Karpas-422 (cell line): Measurements from ENCODE around the gene KYAT1. TPM values are rescaled to one million over a fixed set of nuclear protein-coding genes. Genes with fewer than 3 reads are reported as not detected.
A peak's percentile ranks its signal among the peaks of the same experiment; 100 is the strongest.
"Not testable (repeated sequence)": the region's sequence is repeated elsewhere in the genome, so short reads cannot be mapped to it uniquely, and the experiment has no call there.

ENCODE experiments used
- DNase-seq: peaks from one replicate; pipeline ENCODE4 v3.0.0-alpha.2; 2015
- H2AFZ ChIP-seq: fragments of 200-600 bp; sonication (generic); 2 replicates; pipeline ENCODE4 v1.6.1; 2014; ENCODE audit warnings: antibody characterized with exemption, low read length, mixed read lengths
- H3K27ac ChIP-seq: fragments of 200-600 bp; sonication (generic); 2 replicates; pipeline ENCODE4 v1.5.1; 2014; ENCODE audit warnings: mild to moderate bottlenecking, low read length, moderate library complexity
- H3K27me3 ChIP-seq: fragments of 200-600 bp; sonication (generic); 2 replicates; pipeline ENCODE4 v1.6.1; 2014; ENCODE audit warnings: low read length, mixed read lengths
- H3K36me3 ChIP-seq: fragments of 200-600 bp; sonication (generic); 2 replicates; pipeline ENCODE4 v1.6.1; 2014; ENCODE audit warnings: low read length, mixed read lengths; ENCODE audit not compliant: insufficient read depth
- H3K4me1 ChIP-seq: fragments of 200-600 bp; sonication (generic); 2 replicates; pipeline ENCODE4 v1.6.1; 2014; ENCODE audit warnings: mild to moderate bottlenecking, low read length, mixed read lengths
- H3K4me2 ChIP-seq: fragments of 200-600 bp; sonication (generic); 2 replicates; pipeline ENCODE4 v1.6.1; 2014; ENCODE audit warnings: low read length, low read depth, mild to moderate bottlenecking; ENCODE audit not compliant: poor library complexity, severe bottlenecking
- H3K4me3 ChIP-seq: fragments of 200-600 bp; sonication (generic); 2 replicates; pipeline ENCODE4 v1.5.1; 2014; ENCODE audit warnings: mild to moderate bottlenecking, antibody characterized with exemption, low read length, mixed read lengths
- H3K79me2 ChIP-seq: fragments of 200-600 bp; sonication (generic); 2 replicates; pipeline ENCODE4 v1.6.1; 2014; ENCODE audit warnings: mild to moderate bottlenecking, low read length, mixed read lengths
- H3K9ac ChIP-seq: fragments of 200-600 bp; sonication (generic); 2 replicates; pipeline ENCODE4 v1.6.0; 2014; ENCODE audit warnings: low read length
- H3K9me2 ChIP-seq: fragments of 200-600 bp; sonication (generic), shearing (Covaris generic); replicated peaks from 2 replicates; pipeline ENCODE4 v1.6.0; 2014; ENCODE audit warnings: mild to moderate bottlenecking, low read length, moderate library complexity; ENCODE audit not compliant: insufficient read depth
- H3K9me3 ChIP-seq: fragments of 300-700, 200-600 bp; sonication (generic); 2 replicates; pipeline ENCODE4 v1.6.1; 2014; ENCODE audit warnings: low read length, mixed read lengths
- H4K20me1 ChIP-seq: fragments of 200-600 bp; sonication (generic); 2 replicates; pipeline ENCODE4 v1.6.1; 2014; ENCODE audit warnings: mild to moderate bottlenecking, antibody characterized with exemption, low read length, low read depth; ENCODE audit not compliant: insufficient read depth
- total RNA-seq: library from RNA; depleted of rRNA; stranded (reverse); fragments of >200 nt; shearing (Covaris generic); gene quantifications from 2 replicates; pipeline ENCODE4 v1.2.3, GENCODE V29; 2014; ENCODE audit warnings: low replicate concordance

The KYAT1 gene
- total RNA-seq, 1 experiment from 2014 or later = 26.8 TPM

- no peak overlapping the region for H3K27ac ChIP-seq
- peaks cover 8% of the 10 kb centered on the region for H3K4me1 ChIP-seq
- H3K79me2 ChIP-seq = peaks cover 45% of the 10 kb centered on the region
- no peaks in the 10 kb centered on the region for H3K9me2 ChIP-seq
- no peaks in the 10 kb centered on the region; the same call in 1 of the 2 replicates for H4K20me1 ChIP-seq
- no peak overlapping the region for H3K4me3 ChIP-seq
- H2AFZ ChIP-seq = no peak overlapping the region
- no peaks in the 10 kb centered on the region for H3K27me3 ChIP-seq
- H3K4me2 ChIP-seq = no peak overlapping the region
- H3K9ac ChIP-seq = no peak overlapping the region
- no peak for DNase-seq
- H3K36me3 ChIP-seq = no peaks in the 10 kb centered on the region; the same call in 1 of the 2 replicates
- H3K9me3 ChIP-seq = no peaks in the 10 kb centered on the region
These were observed 4.0 kb upstream of the KYAT1 start for GRCh38 chr9:128885798-128886197.

- Histone ChIP-seq H3K4me1 (peaks cover 12% of the 10 kb centered on the region), H3K9me2 (no peaks in the 10 kb centered on the region), H3K27ac (no peak overlapping the region), H3K9me3 (no peaks in the 10 kb centered on the region), H3K9ac (no peak overlapping the region), H3K27me3 (no peaks in the 10 kb centered on the region), H3K4me2 (no peak overlapping the region), H2AFZ (no peak overlapping the region), H3K36me3 (no peaks in the 10 kb centered on the region; the same call in 1 of the 2 replicates), H3K79me2 (peaks cover 47% of the 10 kb centered on the region), H4K20me1 (no peaks in the 10 kb centered on the region; the same call in 1 of the 2 replicates), H3K4me3 (no peak overlapping the region)
- no peak for DNase-seq
These were observed 3.6 kb upstream of the KYAT1 start for GRCh38 chr9:128885376-128885775.

GRCh38 chr9:128884164-128884563, 2.4 kb upstream of the KYAT1 start:
- Histone ChIP-seq H3K27ac (no peak overlapping the region), H3K4me1 (peaks cover 21% of the 10 kb centered on the region), H3K4me3 (no peak overlapping the region), H3K9me2 (no peaks in the 10 kb centered on the region), H3K9ac (no peak overlapping the region), H4K20me1 (no peaks in the 10 kb centered on the region; the same call in 1 of the 2 replicates), H3K79me2 (peaks cover 59% of the 10 kb centered on the region), H2AFZ (no peak overlapping the region), H3K9me3 (no peaks in the 10 kb centered on the region), H3K4me2 (peak overlapping the region; percentile 87), H3K27me3 (no peaks in the 10 kb centered on the region), H3K36me3 (no peaks in the 10 kb centered on the region; the same call in 1 of the 2 replicates)
- no peak for DNase-seq

GRCh38 chr9:128882677-128883603, 1.2 kb upstream of the KYAT1 start:
- H2AFZ ChIP-seq = 0 out of 2 replicates have a peak overlapping the region, but pooled peaks have one; percentile 5
- H3K36me3 ChIP-seq = no peaks in the 10 kb centered on the region; the same call in 1 of the 2 replicates
- peak overlapping the region; percentile 87 for H3K4me2 ChIP-seq
- peak; percentile 56 for DNase-seq
- H3K9me3 ChIP-seq = no peaks in the 10 kb centered on the region
- H3K27ac ChIP-seq = peak overlapping the region; percentile 59
- H3K27me3 ChIP-seq = no peaks in the 10 kb centered on the region
- H3K79me2 ChIP-seq = peaks cover 66% of the 10 kb centered on the region
- no peaks in the 10 kb centered on the region; the same call in 1 of the 2 replicates for H4K20me1 ChIP-seq
- H3K4me3 ChIP-seq = peak overlapping the region; percentile 99
- H3K9me2 ChIP-seq = no peaks in the 10 kb centered on the region
- peaks cover 26% of the 10 kb centered on the region for H3K4me1 ChIP-seq
- peak overlapping the region; percentile 88 for H3K9ac ChIP-seq

- Histone ChIP-seq H3K4me2 (no peak overlapping the region), H3K4me3 (no peak overlapping the region), H3K9me2 (no peaks in the 10 kb centered on the region), H3K79me2 (peaks cover 57% of the 10 kb centered on the region), H3K4me1 (peaks cover 19% of the 10 kb centered on the region), H3K9ac (no peak overlapping the region), H3K27me3 (no peaks in the 10 kb centered on the region), H3K36me3 (no peaks in the 10 kb centered on the region), H2AFZ (no peak overlapping the region), H3K27ac (no peak overlapping the region), H3K9me3 (no peaks in the 10 kb centered on the region), H4K20me1 (no peaks in the 10 kb centered on the region; the same call in 1 of the 2 replicates)
- no peak for DNase-seq
These were observed 3.9 kb downstream of the KYAT1 start for GRCh38 chr9:128877852-128878251.

- not testable (repeated sequence) for DNase-seq, H3K4me3 ChIP-seq
These were observed 10.8 kb downstream of the KYAT1 start for GRCh38 chr9:128870941-128871265.

GRCh38 chr9:128870128-128870940, 11.4 kb downstream of the KYAT1 start:
- DNase-seq = no peak
- Histone ChIP-seq H3K4me3 (no peak overlapping the region), H3K79me2 (peaks cover 19% of the 10 kb centered on the region), H3K9ac (no peak overlapping the region), H3K4me1 (no peaks in the 10 kb centered on the region), H3K9me2 (no peaks in the 10 kb centered on the region), H3K9me3 (no peaks in the 10 kb centered on the region), H2AFZ (no peak overlapping the region), H4K20me1 (no peaks in the 10 kb centered on the region), H3K27ac (no peak overlapping the region), H3K27me3 (no peaks in the 10 kb centered on the region), H3K36me3 (no peaks in the 10 kb centered on the region), H3K4me2 (no peak overlapping the region)

More at GRCh38 chr9:128870941-128871265, 10.8 kb downstream of the KYAT1 start:
- not testable (repeated sequence) for H3K36me3 ChIP-seq, H2AFZ ChIP-seq, H3K9me3 ChIP-seq, H3K4me2 ChIP-seq, H3K4me1 ChIP-seq, H3K9me2 ChIP-seq, H4K20me1 ChIP-seq, H3K9ac ChIP-seq, H3K27me3 ChIP-seq, H3K27ac ChIP-seq
- H3K79me2 ChIP-seq = peaks cover 19% of the 10 kb centered on the region

- 0 out of 2 replicates have a peak overlapping the region, but pooled peaks have one; percentile 43 for H2AFZ ChIP-seq
- peak; percentile 93 for DNase-seq
- no peaks in the 10 kb centered on the region for H3K9me2 ChIP-seq
- no peaks in the 10 kb centered on the region for H3K9me3 ChIP-seq
- H4K20me1 ChIP-seq = no peaks in the 10 kb centered on the region
- no peak overlapping the region for H3K9ac ChIP-seq
- H3K36me3 ChIP-seq = no peaks in the 10 kb centered on the region
- H3K4me1 ChIP-seq = peaks cover 13% of the 10 kb centered on the region
- no peaks in the 10 kb centered on the region for H3K27me3 ChIP-seq
- peak overlapping the region; percentile 32 for H3K4me2 ChIP-seq
- H3K79me2 ChIP-seq = peaks cover 39% of the 10 kb centered on the region
- H3K4me3 ChIP-seq = no peak overlapping the region
- no peak overlapping the region for H3K27ac ChIP-seq
These were observed 18.1 kb downstream of the KYAT1 start for GRCh38 chr9:128863647-128864046.
